HCT116 (cell line): ENCODE measurements around the gene MBTPS1.

Experiments
- EZH2 ChIP-seq: fragments of 200-600 bp; sonication (generic); IDR thresholded peaks from 2 replicates; pipeline ENCODE4 v1.6.1; 2017; ENCODE audit warnings: antibody characterized with exemption, mixed run types
- EZH2phosphoT487 ChIP-seq: fragments of 200-600 bp; IDR thresholded peaks from 2 replicates; pipeline ENCODE4 v1.6.1; 2018; ENCODE audit warnings: antibody characterized with exemption, borderline replicate concordance
- JUND ChIP-seq: IDR thresholded peaks from 2 replicates; pipeline ENCODE4 v1.6.1; 2012
- POLR2A ChIP-seq: IDR thresholded peaks from 2 replicates; pipeline ENCODE4 v1.7.0; 2011; ENCODE audit warnings: borderline replicate concordance; ENCODE audit not compliant: insufficient read depth, insufficient read length; ENCODE audit errors: extremely low read depth
- POLR2AphosphoS5 ChIP-seq: IDR thresholded peaks from 2 replicates; pipeline ENCODE4 v1.6.1; 2011; ENCODE audit warnings: mild to moderate bottlenecking, low read depth, low read length, moderate library complexity
- SIN3A ChIP-seq: IDR thresholded peaks from 2 replicates; pipeline ENCODE4 v1.6.1; 2012; ENCODE audit warnings: low read depth
- SP1 ChIP-seq: IDR thresholded peaks from 2 replicates; pipeline ENCODE4 v1.6.1; 2012; ENCODE audit warnings: low read depth
- TCF7L2 ChIP-seq: IDR thresholded peaks from 2 replicates; pipeline ENCODE4 v1.7.0; 2011; ENCODE audit warnings: borderline replicate concordance, inconsistent platforms; ENCODE audit not compliant: insufficient read depth, insufficient read length; ENCODE audit errors: extremely low read depth
- YY1 ChIP-seq: IDR thresholded peaks from 2 replicates; pipeline ENCODE4 v1.6.1; 2011; ENCODE audit warnings: low read length, low read depth, moderate library complexity, mild to moderate bottlenecking; ENCODE audit not compliant: insufficient replicate concordance; ENCODE audit errors: extremely low read depth
- ZFX ChIP-seq: fragments of 450-650 bp; IDR thresholded peaks from 2 replicates; pipeline ENCODE4 v1.6.1; 2017
- TF ChIP-seq, protein P1 (sequence below), 3 experiments: fragments of 200-600 bp in 1 of 3; sonication (generic) in 1 of 3; IDR thresholded peaks in 2 of 3; conservative IDR thresholded peaks in 1 of 3; 2 replicates each; pipeline ENCODE4 v1.5.1; 2012 to 2017; ENCODE audit warnings: low read depth in 2 of 3, low read length in 2 of 3, antibody characterized with exemption in 1 of 3, borderline replicate concordance in 1 of 3, control low read depth in 1 of 3, mild to moderate bottlenecking in 1 of 3, mixed read lengths in 1 of 3, mixed run types in 1 of 3, moderate library complexity in 1 of 3; ENCODE audit not compliant: insufficient read depth in 1 of 3
- TF ChIP-seq, protein P2 (sequence below): IDR thresholded peaks from 2 replicates; pipeline ENCODE4 v1.6.1; 2012
- TF ChIP-seq, protein P3 (sequence below): IDR thresholded peaks from 2 replicates; pipeline ENCODE4 v1.6.1; 2012; ENCODE audit warnings: low read depth
- TF ChIP-seq, protein P4 (sequence below): IDR thresholded peaks from 2 replicates; pipeline ENCODE4 v1.6.1; 2011; ENCODE audit warnings: mild to moderate bottlenecking, low read length, moderate library complexity; ENCODE audit not compliant: insufficient replicate concordance; ENCODE audit errors: extremely low read depth

DNA sequence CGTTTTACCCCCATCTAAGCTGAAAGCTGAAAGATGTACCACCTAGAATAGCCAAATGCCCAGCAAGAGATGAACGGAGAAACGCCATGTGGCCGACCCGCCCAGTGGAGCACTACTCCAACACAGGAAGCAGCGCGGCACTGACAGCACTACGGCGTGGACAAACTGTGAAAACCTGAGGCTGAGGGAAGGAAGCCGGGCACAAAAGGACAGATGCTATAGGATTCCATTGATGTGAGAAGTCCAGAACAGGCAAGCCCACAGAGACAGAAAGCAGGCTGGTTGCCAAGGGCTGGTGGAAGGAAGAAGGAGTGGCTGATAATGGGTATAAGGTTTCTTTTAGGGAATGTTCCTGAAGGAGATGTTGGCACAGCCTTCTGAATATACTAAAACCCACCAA, 44.7 kb downstream of the MBTPS1 start:
- TF ChIP-seq TCF7L2 (no peak), SP1 (no peak), POLR2AphosphoS5 (no peak), YY1 (no peak), POLR2A (no peak), EZH2phosphoT487 (no peak), ZFX (no peak), JUND (no peak), SIN3A (no peak), EZH2 (no peak)
- TF ChIP-seq, protein P1, sequence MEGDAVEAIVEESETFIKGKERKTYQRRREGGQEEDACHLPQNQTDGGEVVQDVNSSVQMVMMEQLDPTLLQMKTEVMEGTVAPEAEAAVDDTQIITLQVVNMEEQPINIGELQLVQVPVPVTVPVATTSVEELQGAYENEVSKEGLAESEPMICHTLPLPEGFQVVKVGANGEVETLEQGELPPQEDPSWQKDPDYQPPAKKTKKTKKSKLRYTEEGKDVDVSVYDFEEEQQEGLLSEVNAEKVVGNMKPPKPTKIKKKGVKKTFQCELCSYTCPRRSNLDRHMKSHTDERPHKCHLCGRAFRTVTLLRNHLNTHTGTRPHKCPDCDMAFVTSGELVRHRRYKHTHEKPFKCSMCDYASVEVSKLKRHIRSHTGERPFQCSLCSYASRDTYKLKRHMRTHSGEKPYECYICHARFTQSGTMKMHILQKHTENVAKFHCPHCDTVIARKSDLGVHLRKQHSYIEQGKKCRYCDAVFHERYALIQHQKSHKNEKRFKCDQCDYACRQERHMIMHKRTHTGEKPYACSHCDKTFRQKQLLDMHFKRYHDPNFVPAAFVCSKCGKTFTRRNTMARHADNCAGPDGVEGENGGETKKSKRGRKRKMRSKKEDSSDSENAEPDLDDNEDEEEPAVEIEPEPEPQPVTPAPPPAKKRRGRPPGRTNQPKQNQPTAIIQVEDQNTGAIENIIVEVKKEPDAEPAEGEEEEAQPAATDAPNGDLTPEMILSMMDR (IDR thresholded peaks at IDR 0.05 in 2 of 3, conservative IDR thresholded peaks at IDR 0.05 in 1 of 3; ENCODE audit: borderline replicate concordance in 1 of 3, insufficient read depth in 1 of 3, low read depth in 2 of 3, low read length in 2 of 3): no peak
- TF ChIP-seq, protein P2, sequence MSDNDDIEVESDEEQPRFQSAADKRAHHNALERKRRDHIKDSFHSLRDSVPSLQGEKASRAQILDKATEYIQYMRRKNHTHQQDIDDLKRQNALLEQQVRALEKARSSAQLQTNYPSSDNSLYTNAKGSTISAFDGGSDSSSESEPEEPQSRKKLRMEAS: no peak
- TF ChIP-seq, protein P3, sequence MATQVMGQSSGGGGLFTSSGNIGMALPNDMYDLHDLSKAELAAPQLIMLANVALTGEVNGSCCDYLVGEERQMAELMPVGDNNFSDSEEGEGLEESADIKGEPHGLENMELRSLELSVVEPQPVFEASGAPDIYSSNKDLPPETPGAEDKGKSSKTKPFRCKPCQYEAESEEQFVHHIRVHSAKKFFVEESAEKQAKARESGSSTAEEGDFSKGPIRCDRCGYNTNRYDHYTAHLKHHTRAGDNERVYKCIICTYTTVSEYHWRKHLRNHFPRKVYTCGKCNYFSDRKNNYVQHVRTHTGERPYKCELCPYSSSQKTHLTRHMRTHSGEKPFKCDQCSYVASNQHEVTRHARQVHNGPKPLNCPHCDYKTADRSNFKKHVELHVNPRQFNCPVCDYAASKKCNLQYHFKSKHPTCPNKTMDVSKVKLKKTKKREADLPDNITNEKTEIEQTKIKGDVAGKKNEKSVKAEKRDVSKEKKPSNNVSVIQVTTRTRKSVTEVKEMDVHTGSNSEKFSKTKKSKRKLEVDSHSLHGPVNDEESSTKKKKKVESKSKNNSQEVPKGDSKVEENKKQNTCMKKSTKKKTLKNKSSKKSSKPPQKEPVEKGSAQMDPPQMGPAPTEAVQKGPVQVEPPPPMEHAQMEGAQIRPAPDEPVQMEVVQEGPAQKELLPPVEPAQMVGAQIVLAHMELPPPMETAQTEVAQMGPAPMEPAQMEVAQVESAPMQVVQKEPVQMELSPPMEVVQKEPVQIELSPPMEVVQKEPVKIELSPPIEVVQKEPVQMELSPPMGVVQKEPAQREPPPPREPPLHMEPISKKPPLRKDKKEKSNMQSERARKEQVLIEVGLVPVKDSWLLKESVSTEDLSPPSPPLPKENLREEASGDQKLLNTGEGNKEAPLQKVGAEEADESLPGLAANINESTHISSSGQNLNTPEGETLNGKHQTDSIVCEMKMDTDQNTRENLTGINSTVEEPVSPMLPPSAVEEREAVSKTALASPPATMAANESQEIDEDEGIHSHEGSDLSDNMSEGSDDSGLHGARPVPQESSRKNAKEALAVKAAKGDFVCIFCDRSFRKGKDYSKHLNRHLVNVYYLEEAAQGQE: no peak
- TF ChIP-seq, protein P4, sequence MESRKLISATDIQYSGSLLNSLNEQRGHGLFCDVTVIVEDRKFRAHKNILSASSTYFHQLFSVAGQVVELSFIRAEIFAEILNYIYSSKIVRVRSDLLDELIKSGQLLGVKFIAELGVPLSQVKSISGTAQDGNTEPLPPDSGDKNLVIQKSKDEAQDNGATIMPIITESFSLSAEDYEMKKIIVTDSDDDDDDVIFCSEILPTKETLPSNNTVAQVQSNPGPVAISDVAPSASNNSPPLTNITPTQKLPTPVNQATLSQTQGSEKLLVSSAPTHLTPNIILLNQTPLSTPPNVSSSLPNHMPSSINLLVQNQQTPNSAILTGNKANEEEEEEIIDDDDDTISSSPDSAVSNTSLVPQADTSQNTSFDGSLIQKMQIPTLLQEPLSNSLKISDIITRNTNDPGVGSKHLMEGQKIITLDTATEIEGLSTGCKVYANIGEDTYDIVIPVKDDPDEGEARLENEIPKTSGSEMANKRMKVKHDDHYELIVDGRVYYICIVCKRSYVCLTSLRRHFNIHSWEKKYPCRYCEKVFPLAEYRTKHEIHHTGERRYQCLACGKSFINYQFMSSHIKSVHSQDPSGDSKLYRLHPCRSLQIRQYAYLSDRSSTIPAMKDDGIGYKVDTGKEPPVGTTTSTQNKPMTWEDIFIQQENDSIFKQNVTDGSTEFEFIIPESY: no peak
